Measurements from ENCODE around the gene NMRAL1.

The NMRAL1 gene

DNA sequence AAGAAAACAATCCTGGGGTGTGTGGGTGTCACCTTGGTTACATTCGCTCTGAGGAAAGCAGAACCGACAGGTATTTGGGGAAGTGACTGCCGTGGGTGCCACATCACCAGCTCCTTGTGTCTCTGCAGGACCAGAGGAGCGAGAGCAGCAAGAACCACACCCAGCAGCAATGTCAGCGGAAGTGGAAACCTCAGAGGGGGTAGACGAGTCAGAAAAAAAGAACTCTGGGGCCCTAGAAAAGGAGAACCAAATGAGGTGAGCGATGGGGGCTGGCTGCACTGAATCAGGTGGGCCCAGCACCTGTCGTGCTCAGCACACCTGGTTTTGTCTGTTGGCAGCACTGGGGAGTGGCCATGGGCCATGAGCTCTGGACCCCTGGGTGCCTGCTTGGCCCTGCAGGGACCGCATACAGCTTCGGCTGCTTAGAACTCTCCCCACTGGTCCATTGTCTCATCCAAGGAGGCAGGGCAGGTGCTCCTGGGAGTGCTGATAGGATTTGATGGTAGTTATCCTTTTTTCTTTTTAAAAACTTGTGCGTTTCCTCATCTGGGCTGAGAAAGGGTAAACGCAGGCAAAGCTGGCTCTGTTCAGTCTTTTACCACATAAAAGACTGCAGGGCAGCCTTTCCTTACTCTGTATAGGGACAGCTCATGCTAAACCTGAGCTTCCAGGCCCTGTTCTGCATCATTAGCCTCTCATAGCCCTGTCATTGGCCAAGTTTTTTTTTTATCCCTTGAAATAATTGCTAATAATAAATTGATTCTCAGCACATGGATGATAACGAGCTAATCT is 31.1 kb upstream of the NMRAL1 start:
- DNase-seq (ENCODE audit: low read depth) = no peak

DNA sequence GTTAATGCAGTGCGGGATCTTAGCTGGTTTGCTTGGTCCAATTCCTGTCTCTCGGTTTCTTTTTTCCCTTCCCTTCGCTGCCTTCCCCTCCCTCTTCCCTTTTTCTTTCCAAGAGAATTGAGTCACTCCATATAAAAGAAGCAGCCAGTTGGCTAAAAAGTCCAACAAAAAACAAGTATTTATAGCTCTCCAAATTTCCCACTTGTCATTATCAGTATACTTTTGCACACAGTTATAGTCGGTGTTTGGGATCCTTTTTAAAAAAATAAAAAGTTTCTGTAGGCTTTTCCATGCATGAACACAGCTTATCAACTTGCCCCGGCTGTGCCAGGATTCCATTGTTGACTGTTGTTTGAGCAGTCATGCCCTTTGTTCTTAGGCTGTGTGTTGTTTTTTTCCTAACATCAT is 26.6 kb upstream of the NMRAL1 start:
- no peak for DNase-seq (ENCODE audit: low read depth)

DNA sequence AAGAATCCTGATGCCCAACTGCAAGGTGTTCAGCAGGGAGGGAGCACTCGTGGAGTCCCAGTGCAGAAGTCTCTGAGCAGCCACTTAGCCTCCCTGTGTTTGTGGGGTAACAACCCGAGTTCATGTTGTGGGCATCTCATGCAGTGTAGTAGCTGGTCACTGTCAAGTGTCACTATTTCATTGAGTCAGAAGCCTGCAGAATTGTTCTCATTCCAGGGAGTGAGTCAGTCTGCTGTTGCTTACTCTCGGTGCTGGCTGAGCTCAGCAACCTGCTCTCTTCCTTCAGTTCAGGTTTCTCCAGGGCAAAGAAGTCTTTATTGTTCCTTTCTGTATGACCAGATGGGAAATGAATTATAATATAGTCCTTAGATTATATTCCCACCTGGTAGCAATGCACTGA is 25.8 kb upstream of the NMRAL1 start:
- no peak for DNase-seq (ENCODE audit: low read depth)

DNA sequence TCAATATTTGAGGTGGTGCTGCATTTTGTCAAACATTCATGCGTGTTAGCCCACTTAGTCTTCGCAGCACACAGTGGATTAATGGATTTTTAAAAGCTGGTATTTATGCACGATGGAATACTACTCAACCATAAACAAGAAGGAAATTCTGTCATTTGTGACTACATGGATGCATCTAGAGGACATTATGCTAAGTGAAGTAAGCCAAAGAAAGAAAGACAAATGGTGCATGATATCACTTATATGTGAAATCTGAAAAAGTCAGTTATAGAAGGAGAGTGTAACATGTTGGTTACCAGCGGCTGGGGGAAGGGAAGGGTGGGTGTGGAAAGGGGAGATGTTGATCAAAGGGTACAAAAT is 24.8 kb upstream of the NMRAL1 start:
- no peak for DNase-seq (ENCODE audit: low read depth)

DNA sequence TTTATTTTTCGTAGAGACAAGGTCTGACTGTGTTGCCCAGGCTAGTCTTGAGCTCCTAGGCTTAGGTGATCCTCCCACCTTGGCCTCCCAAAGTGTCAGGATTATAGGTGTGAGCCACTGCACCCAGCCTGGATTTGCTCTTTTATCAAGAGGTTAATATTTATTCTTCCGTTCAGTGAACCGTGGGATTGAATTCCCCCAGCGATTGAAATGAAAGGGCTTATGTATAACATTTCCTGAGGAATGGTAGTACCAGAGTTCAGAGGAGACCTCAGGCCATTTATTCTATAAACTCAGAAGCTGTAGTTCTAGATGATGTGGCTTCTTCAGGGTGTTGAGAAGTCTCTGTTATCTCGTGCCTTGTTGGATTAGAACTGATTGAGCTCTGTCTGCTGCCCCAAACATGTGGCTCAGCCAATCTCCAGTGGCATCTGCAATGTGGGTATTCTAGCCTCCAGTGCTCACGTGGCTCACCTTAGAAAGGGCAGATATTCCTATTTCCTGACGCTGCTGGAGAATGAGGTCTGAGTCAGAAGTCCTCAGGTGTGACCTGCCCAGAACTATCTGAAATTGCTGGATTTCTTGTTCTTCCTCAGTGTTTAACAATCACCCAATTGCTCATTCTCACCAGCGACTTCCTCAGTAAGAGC is 24.2 kb upstream of the NMRAL1 start:
- no peak for DNase-seq (ENCODE audit: low read depth)

DNA sequence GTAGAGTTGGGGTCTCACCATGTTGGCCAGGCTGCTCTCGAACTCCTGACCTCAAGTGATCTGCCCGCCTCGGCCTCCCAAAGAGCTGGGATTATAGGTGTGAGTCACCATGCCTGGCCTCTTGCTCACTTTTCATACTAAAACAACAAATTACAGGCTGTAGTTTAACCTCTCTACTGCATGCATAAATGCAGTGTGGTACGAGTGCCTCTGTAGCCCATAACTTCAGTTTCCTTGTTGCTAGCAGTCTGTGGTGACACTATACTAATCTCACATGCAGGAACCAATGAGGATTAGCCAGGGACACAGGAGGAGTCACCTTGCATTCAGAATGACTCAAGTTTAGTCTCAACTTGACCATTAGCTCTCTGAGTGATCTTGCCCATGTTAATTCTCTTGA is 21.9 kb upstream of the NMRAL1 start:
- DNase-seq (ENCODE audit: low read depth) = no peak

DNA sequence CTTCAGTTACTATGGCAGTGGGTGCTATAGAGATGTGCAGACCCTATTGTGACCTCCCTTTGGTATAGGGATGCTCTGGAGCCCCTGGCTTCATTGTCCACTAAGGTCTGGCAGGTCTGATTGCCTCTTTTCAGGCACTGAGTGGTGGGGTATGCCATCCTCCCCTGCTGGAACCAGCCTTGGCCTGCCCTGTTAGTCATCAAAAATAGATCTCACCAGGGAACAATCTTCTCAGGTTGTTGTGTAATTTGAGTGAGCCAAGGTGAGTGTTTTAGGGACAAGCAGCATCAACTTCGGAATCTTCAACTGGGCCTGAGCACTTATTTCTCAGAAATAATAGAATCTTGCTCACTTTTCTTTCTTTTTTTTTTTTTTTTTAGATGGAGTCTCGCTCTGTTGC is 21.3 kb upstream of the NMRAL1 start:
- DNase-seq (ENCODE audit: low read depth) = no peak

DNA sequence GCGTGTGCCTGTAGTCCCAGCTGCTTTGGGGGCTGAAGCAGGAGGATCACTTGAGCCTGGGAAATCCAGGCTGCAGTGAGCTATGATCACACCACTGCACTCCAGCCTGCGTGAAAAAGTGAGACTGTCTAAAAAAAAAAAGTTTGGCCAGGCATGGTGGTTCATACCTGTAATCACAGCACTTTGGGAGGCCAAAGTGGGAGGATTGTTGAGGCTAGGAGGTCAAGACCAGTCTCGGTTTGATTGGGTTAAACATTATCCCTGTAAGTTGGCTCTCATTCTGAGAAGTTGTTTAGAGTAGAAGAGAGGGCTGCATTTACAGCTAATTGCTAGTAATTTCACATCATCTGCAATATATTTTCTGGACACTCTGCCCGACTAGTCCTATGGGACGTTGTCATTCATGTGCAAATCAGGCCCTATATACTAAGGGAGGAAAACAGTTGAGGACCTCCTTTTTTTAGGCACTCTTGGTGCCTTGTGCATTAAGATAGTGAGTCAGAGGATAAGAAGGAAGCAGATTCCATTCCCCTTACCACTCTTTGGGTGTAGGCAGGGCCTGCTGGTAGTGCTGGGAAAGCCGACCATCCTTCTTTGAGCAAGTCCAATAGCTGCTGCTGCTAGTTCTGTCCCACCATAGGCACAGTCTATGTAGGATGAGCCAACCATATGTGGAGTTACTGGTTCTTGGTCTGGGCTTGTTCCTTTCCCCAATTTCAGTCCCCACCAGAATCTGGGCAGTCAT is 20.5 kb upstream of the NMRAL1 start:
- no peak for DNase-seq (ENCODE audit: low read depth)

DNA sequence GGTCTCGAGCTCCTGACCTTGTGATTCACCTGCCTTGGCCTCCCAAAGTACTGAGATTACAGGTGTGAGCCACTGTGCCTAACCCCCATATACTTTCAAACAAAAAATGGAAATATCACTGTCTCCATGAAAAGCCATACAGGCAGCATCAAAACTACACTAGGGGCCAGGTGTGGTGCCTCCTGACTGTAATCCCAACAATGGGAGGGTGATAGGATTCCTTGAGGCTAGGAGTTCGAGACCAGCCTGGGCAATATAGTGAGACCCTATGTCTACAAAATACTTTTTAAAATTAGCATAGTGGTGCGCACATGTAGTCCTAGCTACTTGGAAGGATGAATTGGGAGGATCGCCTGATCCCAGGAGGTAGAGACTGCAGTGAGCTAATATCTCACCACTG is 17.5 kb upstream of the NMRAL1 start:
- no peak for DNase-seq (ENCODE audit: low read depth)

DNA sequence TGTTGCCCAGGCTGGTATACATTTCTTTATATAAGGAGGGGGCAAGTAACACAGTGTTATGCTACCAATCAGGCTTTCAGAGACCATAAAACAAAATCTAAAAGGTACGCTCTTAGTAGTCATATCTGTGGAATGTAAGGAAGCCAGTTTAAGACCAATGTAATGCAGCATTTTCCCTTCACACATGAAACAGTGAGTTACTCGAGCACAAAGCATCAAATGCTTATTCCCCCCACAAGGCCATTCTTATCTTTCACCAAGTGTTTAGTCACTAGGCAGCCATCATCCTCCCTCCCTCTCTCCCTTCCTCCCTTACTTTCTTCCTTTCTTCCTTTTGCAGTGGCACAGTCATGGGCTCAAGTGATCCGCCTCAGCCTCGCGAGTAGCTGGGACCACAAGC is 14.6 kb upstream of the NMRAL1 start:
- no peak for DNase-seq (ENCODE audit: low read depth)

DNA sequence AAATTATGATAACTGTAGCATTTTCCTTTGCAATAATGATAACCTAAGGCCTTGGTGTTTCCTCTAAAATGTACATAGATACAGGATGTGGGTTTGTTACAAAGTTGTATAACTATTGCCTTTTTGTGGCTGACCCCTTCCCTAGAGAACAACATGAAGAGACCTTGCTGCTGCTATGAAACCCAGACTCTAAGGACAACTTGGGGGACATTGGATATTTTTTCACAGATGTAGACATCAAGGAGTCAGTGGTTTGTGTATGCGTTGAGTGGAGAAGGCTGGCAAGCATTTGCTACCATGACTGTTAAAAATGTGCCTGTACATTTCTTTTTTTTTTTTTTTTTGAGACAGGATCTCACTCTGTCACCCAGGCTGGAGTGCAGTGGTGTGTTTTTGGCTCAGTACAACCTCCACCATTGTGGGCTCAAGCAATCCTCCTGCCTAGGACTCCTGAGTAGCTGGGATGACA is 14.1 kb upstream of the NMRAL1 start:
- no peak for DNase-seq (ENCODE audit: low read depth)

DNA sequence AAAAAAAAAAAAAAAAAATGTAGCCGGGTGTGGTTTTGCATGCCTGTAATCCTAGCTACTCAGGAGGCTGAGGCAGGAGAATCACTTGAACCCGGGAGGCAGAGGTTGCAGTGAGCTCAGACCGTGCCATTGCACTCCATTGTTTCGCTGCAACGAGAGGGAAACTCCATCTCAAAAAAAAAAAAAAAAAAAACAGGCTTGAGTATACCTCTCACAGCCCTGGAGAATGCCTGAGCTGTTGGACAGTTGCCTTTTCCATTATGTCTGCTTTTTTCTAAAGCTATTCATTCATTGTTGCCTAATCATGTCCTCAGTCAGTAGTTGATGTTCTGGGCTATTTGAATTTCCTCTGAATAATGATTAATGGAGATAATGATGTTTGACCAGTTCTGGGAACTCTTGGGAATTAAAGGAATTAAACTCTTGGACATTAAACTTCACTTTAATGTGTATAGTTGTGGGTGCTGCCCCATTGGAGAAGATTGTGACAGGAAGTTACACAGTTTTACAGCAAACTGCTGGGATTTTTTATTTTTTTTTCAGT is 13.6 kb upstream of the NMRAL1 start:
- DNase-seq (ENCODE audit: low read depth) = no peak

DNA sequence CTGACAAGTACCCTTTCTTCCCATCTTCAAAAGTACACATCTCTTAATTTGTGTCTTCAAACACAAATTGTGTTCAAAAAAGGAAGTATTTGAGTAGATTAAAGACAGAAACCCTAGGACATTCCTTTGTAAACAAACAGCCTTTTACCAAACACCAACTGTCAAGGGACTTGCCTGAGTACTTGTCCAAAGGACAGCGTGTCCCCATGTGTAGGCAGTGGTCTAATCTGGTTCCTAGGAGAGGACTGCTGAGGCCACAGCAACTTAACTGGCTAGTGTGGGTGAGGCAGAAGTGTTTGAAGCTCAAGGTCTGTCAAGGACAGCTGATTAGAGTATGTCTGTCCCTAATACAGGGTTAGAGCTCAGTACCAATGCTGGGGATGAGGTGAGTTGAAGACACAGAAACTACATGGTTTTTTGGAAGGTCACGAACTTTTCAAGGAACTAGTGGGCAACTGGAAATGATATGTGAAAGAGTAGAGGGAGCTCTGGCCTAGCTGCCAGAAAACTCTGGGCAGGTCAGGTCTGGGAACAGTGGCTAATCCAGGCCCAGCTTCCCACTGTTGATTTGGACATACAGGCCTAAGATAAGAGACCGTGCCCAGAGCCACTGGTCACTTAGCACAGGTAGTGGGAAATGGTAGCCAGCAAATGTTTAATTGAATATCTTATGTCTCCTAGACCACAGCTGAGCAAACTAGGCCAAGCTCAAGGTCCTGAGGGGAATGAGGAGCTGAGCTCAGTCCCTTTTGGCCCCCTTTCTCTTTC is 11.9 kb upstream of the NMRAL1 start:
- DNase-seq (ENCODE audit: low read depth) = no peak

DNA sequence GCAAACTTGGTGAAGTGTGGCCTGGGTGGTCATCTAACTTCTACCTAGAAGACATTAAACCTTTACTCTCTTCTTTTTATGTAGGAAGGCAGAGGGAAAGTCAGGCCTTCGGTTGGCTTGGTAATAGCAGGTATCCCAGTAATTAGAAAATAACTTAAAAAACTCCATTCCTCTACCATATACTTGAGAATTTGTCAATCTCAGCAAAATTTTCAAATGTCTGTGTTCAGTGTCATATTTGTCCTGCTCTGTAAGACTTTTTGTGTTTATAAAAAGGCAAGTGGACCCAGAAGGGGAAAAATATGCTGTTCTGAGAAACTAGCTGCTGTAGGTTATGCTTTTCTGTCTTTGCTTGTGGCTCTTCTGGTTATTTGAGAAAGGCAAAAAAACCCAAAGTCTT is 7.5 kb upstream of the NMRAL1 start:
- no peak for DNase-seq (ENCODE audit: low read depth)

DNA sequence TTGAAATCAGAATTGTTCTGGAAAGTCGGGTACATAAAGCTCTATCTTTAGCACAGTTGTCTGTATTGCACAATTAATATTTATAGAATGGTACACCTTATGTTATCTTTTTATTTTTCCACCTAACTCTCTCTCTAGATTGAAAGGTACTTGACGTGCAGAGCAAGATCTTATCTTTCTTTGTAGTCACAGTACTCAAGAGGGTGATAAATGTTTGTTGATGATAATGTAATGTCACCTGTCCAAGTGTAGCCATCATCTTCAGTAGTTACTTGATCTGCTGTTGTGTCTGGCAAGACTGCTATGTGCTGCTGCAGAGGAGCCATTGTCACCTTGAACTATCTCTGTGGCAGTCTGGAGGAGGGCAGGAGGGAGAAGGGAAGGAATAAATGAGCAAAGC is 7.1 kb upstream of the NMRAL1 start:
- no peak for DNase-seq (ENCODE audit: low read depth)

DNA sequence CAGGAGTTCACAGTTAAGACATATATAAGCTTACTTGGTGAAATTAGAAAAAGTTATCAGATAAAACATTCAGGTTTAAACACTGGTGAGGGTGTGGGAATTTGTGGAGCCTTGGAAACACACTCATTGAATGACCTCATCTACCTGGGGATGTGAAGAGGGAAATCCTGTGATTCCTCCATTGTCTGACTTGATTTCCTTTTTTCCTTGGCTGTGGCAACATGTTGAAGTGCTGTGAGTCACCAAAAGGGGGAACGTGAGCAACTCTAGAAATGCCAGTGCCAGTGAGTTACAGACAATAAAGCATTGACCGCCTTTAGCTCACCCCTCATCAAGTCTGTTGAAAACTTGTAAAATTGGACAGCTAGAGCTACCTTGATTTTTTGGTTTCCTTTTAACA is 3.5 kb upstream of the NMRAL1 start:
- no peak for DNase-seq (ENCODE audit: low read depth)

DNA sequence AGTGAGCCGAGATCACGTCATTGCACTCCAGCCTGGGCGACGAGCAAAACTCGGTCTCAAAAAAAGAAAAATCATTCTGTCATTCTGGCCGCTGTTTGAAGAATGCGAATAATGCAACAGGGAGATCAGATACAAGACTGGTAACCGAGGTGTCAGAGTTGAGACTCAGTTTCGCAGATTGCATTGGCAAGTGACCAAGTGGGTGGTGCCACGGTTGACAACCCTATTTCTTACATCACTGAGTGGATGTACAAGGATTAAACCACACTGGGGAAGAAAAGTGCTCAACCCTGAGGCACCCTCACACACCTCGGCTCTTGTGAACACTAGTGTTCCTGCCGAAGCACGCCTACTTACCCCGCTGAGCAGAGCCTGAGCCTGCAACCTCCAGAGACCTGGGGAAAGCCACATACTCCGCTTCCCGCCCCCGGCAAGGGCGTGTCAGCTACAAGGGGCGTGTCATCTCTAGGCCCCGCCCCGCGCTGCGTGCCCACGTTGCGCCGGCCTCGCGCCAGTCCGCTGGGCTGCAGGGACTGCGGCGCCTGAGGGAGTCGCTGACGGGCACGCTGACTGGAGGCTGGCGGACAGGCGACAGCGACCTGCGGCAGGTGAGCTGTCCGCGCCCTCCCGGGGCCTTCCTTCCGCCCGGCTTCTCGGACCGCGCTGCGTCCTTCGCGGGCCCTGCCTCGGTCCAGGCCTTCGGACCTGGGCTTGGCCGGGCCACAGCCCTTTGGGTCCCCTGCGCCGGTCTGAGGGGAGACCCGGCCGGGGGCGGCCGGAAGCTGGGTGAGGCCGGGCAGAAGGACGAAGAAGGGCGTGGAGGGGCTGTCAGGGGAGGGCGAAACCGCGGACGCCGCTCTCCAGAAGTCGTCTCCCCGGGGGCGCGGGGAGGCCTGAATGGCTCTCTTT is 1.7 kb upstream of the NMRAL1 start, which contains the start of gene HMOX2:
TSS of gene HMOX2 (plus strand) at position 519 of the 909 bp plus-strand sequence. CDS start 29,127 bp downstream, outside the sequence.
- DNase-seq (ENCODE audit: low read depth) = peak; percentile 85

DNA sequence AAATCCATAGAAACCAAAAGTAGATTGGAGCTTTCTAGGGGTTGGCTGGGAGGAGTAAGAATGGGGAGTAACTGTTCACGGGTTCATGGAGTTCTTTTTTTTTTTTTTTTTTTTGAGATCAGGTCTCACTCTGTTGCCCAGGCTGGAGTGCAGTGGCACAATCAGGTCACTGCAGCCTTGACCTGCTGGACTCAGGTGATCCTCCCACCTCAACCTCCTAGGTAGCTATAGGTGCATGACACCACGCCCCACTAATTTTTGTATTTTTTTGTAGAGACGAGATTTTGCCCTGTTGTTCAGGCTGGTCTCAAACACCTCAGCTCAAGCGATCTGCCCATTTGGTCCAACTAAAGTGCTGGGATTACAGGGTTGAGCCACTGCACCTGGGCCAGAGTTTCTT is 1.5 kb downstream of the NMRAL1 start:
- DNase-seq (ENCODE audit: low read depth) = no peak

DNA sequence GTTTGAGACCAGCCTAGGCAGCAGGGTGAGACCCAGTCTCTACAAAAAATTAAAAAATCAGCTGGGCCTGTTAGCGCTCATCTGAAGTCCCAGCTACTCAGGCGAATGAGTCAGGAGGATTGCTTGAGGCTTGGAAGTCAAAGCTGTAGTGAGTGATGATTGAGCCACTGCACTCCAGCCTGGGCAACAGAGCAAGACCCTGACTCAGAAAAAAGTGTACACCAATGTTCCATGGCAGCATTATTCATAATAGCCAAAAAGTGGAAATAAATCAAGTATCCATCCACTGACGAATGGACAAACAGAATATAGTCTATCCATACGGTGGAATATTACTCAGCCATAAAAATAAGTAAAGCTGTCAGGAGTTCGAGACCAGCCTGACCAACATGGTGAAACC is 2.6 kb downstream of the NMRAL1 start:
- DNase-seq (ENCODE audit: low read depth) = no peak

DNA sequence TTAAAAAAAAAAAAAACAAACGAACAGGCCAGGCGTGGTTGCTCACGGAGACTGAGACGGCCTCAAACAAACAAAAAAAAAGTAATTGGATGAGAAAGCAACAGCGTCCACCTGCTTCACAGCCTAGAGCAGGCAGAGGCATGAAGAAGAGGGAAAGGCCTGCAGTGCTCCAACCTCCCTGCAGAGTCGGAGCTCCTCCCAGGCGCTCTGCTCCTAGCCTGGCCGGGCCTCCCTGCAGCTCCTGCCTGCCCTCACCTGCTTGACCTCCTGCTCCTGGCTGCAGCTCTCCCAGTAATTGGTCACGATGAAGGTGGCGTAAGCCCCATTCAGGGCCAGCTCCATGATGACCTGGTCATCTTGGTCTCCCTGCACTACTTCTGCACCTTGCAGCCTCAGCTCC is 5.5 kb downstream of the NMRAL1 start:
- no peak for DNase-seq (ENCODE audit: low read depth)

DNA sequence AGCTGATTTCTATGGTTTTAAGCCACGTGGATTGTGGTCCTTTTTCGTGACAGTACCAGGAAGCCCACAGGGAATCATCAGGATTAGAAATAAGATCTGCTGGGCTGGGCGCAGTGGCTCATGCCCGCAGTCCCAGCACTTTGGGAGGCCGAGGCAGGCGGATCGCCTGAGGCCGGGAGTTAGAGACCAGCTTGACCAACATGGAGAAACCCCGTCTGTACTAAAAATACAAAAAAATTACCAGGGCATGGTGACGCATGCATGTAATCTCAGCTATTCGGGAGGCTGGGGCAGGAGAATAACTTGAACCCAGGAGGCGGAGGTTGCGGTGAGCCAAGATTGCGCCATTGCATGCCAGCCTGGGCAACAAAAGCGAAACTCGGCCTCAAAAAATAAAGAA is 6.5 kb downstream of the NMRAL1 start:
- no peak for DNase-seq (ENCODE audit: low read depth)

Data from fibroblast of the conjunctiva (primary cell).